ENCODE measurements around the gene CAD.
"Not testable (repeated sequence)": the region's sequence is repeated elsewhere in the genome, so short reads cannot be mapped to it uniquely, and the experiment has no call there.

CAD gene

GRCh38 chr2:27261241-27261925, 44.2 kb downstream of the CAD start:
- DNase-seq = no peak

- DNase-seq = no peak
Measured at GRCh38 chr2:27261926-27262298, 44.7 kb downstream of the CAD start.

GRCh38 chr2:27262379-27263286, 45.5 kb downstream of the CAD start, which contains the start of gene SLC30A3:
SLC30A3 (minus strand) TSS chr2:27263047; CDS start chr2:27262906, 141 bp downstream.
- no peak for DNase-seq

GRCh38 chr2:27263287-27264252, 46.4 kb downstream of the CAD start:
- DNase-seq = no peak

- DNase-seq = no peak
Measured at GRCh38 chr2:27264253-27264752, 47.1 kb downstream of the CAD start.

- no peak for DNase-seq
Measured at GRCh38 chr2:27264753-27265535, 47.8 kb downstream of the CAD start.

- no peak for DNase-seq
Measured at GRCh38 chr2:27265536-27265870, 48.3 kb downstream of the CAD start.

- DNase-seq = not testable (repeated sequence)
Measured at GRCh38 chr2:27268296-27268695, 51.1 kb downstream of the CAD start.

GRCh38 chr2:27270131-27270530, 53.0 kb downstream of the CAD start:
- DNase-seq = no peak

- DNase-seq = no peak
Measured at GRCh38 chr2:27270670-27271069, 53.5 kb downstream of the CAD start.

- DNase-seq = no peak
Measured at GRCh38 chr2:27271631-27272340, 54.6 kb downstream of the CAD start.

- DNase-seq = not testable (repeated sequence)
Measured at GRCh38 chr2:27272537-27273522, 55.7 kb downstream of the CAD start.

GRCh38 chr2:27275211-27276150, 58.3 kb downstream of the CAD start, which contains the start of gene DNAJC5G:
DNAJC5G (plus strand) TSS chr2:27275433; CDS start chr2:27276729, 1,296 bp downstream.
- no peak for DNase-seq

GRCh38 chr2:27278010-27278409, 60.8 kb downstream of the CAD start:
- no peak for DNase-seq

GRCh38 chr2:27280826-27281225, 63.7 kb downstream of the CAD start:
- no peak for DNase-seq

- no peak for DNase-seq
Measured at GRCh38 chr2:27281442-27281841, 64.3 kb downstream of the CAD start.

GRCh38 chr2:27281855-27282559, 64.8 kb downstream of the CAD start, which contains the start of gene TRIM54:
TRIM54 (plus strand) TSS chr2:27282429; CDS start chr2:27282732, 303 bp downstream.
- DNase-seq = no peak

- no peak for DNase-seq
Measured at GRCh38 chr2:27282892-27283291, 65.7 kb downstream of the CAD start.

Measured in SIG-M5 (cell line).